MG63 (cell line): Measurements from ENCODE around the gene SDHA. TPM values are rescaled to one million over a fixed set of nuclear protein-coding genes. Genes with fewer than 3 reads are reported as not detected.
"Not testable (repeated sequence)": the region's sequence is repeated elsewhere in the genome, so short reads cannot be mapped to it uniquely, and the experiment has no call there.

Source experiments
- DNase-seq: peaks from one replicate; pipeline ENCODE4 v3.0.0-alpha.2; 2020
- H3K27me3 ChIP-seq: fragments of 250-450 bp; sonication (Bioruptor Pico); 2 replicates; pipeline ENCODE4 v1.5.1; 2020; ENCODE audit warnings: mild to moderate bottlenecking, moderate library complexity
- H3K36me3 ChIP-seq: fragments of 250-450 bp; sonication (Bioruptor Pico); 2 replicates; pipeline ENCODE4 v1.5.1; 2020; ENCODE audit warnings: mild to moderate bottlenecking, moderate library complexity
- H3K4me3 ChIP-seq: fragments of 250-450 bp; sonication (Bioruptor Pico); 2 replicates; pipeline ENCODE4 v1.5.1; 2020; ENCODE audit warnings: mild to moderate bottlenecking, moderate library complexity
- H3K9me3 ChIP-seq: fragments of 250-450 bp; sonication (Bioruptor Pico); 2 replicates; pipeline ENCODE4 v1.5.1; 2020; ENCODE audit warnings: mild to moderate bottlenecking, moderate library complexity
- total RNA-seq: library from RNA; depleted of rRNA; stranded (reverse); fragments of >200 nt; shearing (Covaris generic); gene quantifications from 2 replicates; pipeline ENCODE4 v1.2.3, GENCODE V29; 2014; ENCODE audit warnings: low replicate concordance

SDHA gene
- total RNA-seq, 1 experiment from 2014 or later, result 128 TPM

DNA sequence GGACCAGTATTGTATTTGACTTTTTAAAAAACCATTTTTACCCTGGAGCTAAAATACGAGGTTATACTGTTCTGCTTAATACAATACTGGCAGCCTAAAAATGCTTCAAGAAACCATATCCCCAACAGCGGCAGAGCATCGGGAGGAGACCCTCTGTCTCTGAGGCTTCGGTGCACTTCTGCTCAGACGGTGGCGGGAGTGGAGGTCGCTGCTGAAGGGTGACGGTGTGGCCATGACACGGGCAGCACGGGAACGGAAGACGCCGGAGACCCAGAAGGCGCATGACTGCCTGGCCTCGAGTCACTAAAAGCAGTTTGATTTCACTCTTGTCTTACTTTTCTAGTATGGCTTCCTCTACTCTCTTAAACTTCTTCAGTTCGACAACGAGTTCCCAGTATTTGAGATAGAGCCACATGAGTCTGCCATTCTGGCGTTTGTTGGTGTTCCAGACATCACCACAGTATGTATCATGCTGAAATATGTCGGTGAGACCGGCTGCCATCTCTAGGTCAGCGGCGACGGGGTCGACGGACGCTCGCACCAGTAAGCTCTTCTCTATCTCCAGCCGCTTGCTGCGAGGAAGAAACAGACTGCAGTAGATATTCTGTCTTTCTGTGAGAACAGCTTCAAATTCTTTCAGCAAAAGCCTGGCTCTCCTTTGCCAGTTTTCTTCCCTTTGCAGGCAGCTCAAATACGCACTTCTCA is 13.0 kb upstream of the SDHA start:
- Histone ChIP-seq H3K4me3 (no peak overlapping the region), H3K9me3 (no peaks in the 10 kb centered on the region), H3K36me3 (peaks cover 20% of the 10 kb centered on the region), H3K27me3 (no peaks in the 10 kb centered on the region)
- no peak for DNase-seq

DNA sequence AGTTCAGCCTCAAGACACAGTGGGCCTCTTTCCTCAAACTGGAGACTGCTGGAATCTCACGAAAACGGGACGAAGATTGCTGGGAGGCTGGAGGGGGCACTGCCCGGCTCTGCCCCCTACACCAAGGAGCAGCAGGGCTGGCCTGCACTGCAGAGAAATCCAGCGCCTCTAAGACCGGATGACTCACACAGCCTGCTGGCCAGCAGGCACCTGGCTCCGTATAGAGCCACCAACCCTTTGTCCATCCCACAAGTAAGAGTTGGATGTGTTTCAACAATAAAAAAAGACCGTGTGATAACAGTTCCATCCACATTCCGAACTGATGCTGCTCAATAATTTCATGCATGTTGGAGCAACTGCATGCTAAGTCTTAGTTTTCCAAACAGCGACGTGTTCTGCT is 11.7 kb upstream of the SDHA start:
- Histone ChIP-seq H3K9me3 (no peaks in the 10 kb centered on the region), H3K4me3 (no peak overlapping the region), H3K36me3 (peaks cover 20% of the 10 kb centered on the region), H3K27me3 (no peaks in the 10 kb centered on the region)
- peak; percentile 46 for DNase-seq

DNA sequence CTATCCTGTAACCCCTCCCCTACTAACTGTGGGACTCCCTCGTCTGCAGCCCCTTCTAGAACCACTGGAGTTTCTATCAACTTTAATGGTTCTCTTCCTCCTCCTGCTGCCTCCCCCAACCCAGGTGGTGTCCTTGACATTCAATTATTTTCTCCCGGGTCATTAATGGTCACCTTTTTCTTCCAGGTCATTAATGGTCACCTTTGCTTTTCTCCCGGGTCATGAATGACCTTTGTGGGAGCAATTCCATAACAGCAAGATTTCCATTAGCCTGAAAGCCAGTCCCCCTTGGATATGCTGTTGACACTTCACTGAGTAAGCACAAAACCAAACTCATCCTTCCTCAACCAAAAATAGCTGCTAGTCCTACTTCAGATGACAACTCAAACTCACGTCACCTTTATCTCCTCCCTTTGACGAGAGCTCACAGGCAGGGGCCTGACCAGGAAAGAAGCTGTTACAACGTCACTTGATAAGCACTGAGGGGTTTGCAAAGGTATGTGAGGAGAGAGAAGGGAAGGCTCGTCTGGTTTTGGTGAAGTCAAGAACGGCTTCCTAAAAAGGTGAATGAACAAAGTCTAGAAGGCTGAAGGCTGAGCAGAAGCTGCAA is 11.1 kb upstream of the SDHA start:
- peaks cover 20% of the 10 kb centered on the region for H3K36me3 ChIP-seq
- H3K27me3 ChIP-seq, result no peaks in the 10 kb centered on the region
- no peak for DNase-seq
- no peak overlapping the region for H3K4me3 ChIP-seq
- no peaks in the 10 kb centered on the region for H3K9me3 ChIP-seq

DNA sequence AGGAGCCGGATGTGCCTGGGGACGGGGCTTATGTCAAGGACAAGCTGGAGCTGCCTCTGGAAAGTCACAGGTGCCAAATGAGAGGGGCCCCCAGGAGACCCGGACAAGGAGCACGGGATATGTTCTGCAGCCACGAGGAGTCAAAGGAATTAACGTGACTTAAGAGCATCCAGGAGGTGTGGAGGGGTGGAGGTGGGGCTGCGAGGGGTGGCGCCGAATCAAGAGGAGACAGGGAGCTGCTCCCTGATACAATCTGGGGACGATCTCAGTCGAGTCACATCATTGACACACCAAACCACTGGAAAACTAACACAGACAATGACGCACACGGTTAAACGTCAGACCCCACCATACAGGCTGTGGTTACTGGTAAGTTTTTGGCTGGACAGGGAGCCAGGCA is 10.5 kb upstream of the SDHA start:
- Histone ChIP-seq H3K36me3 (peaks cover 20% of the 10 kb centered on the region), H3K9me3 (no peaks in the 10 kb centered on the region), H3K27me3 (no peaks in the 10 kb centered on the region), H3K4me3 (no peak overlapping the region)
- DNase-seq, result no peak

DNA sequence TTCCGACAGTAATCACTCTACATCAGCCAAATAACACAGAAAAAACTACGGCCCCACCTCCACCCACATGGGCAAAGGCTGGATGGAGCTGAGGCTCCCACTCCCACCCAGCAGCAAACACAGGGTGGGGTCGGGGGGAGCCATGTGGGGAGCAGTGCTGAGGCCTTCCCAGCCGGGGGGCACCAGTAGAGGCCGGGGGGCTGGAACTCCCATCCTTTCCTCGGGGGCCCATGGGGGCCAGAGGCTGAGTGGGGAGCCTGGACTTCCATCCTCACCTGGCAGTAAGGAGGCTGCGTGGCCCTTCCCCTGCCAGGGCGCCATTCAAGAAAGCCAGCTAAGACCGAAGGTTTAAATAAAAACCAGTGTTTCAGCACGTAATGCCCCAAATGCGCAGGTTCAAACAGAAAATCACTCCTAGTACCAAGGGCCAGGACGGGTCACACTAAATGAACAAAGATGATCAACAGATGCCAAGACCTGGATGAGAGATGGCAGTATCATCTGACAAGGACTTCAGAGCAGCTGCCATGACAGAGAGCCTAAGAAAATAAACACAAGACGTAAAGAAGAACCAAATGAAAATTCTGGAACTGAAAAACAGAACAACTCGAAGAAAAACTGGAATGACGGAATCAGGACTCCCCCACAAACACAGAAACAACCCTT is 9.5 kb upstream of the SDHA start:
- Histone ChIP-seq H3K27me3 (no peaks in the 10 kb centered on the region), H3K9me3 (no peaks in the 10 kb centered on the region), H3K4me3 (no peak overlapping the region), H3K36me3 (peaks cover 21% of the 10 kb centered on the region)
- DNase-seq, result no peak

DNA sequence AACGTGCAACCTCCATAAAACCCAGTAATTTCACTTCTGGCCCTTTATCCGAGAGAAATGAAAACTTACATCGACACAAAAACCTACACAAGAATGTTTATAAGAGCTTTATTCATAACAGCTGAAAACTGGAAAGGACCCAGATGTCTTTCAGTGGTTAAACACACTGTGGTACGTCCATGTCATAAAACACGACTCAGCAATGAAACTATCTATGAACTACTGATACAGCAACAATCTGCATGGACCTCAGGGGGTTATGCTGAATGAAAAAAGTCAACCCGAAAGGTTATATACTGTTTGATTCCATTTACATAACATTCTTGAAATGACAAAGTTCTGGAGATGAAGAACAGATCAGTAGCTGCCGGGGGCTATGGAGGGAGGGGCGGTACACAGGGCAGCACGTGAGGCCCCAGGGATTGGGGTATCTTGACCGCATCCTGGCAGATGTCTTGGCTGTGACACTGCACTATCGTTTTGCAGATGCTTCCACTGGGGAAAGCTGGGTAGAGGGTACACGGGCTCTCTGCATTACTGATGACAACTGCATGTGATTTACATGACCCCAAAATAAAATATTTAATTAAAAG is 4.2 kb upstream of the SDHA start:
- DNase-seq, result no peak
- peaks cover 6% of the 10 kb centered on the region for H3K36me3 ChIP-seq
- H3K27me3 ChIP-seq, result no peaks in the 10 kb centered on the region

DNA sequence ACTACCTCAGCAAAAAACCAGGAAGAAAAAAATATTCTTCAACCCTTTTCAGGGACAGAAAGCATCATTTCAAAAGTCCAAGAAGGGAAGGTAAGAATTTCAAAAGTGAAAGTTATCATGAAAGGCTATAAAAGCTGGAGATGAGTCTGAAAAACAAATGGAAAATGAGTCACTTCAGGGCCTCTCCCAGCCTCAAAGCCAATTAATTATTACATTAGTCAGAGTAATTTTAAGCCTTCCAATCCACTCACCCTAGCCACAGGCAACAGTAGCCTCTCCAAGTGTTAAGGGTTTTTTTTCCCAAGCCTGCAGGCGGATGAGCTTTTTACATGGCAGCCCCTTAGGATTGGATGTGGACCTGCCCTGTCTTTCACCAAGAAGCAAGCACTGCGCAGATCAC is 2.9 kb upstream of the SDHA start:
- peak overlapping the region; percentile 6; the same call in 1 of the 2 replicates for H3K4me3 ChIP-seq
- DNase-seq, result peak; percentile 43
- H3K36me3 ChIP-seq, H3K9me3 ChIP-seq, H3K27me3 ChIP-seq: not testable (repeated sequence)

More for the DNA sequence above, 4.2 kb upstream of the SDHA start:
- Histone ChIP-seq H3K4me3 (no peak overlapping the region), H3K9me3 (no peaks in the 10 kb centered on the region)

DNA sequence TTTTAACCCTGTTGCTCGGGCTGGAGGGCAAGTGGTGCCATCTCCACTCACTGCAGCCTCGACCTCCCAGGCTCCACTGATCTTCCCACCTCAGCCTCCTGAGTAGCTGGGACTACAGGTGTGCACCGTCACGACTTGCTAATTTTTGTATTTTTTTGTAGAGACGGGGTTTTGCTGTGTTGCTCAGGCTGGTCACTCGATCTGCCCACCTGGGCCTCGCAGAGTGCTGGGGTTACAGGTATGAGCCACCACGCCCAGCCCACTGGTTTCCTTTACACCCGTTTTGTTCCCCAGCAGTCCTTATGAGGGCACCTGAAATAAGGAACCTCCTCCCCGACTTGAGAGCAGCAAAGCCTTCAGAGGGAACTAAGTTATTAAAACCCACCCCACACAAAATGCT is 2.0 kb upstream of the SDHA start:
- not testable (repeated sequence) for H3K36me3 ChIP-seq, DNase-seq, H3K9me3 ChIP-seq, H3K27me3 ChIP-seq, H3K4me3 ChIP-seq

DNA sequence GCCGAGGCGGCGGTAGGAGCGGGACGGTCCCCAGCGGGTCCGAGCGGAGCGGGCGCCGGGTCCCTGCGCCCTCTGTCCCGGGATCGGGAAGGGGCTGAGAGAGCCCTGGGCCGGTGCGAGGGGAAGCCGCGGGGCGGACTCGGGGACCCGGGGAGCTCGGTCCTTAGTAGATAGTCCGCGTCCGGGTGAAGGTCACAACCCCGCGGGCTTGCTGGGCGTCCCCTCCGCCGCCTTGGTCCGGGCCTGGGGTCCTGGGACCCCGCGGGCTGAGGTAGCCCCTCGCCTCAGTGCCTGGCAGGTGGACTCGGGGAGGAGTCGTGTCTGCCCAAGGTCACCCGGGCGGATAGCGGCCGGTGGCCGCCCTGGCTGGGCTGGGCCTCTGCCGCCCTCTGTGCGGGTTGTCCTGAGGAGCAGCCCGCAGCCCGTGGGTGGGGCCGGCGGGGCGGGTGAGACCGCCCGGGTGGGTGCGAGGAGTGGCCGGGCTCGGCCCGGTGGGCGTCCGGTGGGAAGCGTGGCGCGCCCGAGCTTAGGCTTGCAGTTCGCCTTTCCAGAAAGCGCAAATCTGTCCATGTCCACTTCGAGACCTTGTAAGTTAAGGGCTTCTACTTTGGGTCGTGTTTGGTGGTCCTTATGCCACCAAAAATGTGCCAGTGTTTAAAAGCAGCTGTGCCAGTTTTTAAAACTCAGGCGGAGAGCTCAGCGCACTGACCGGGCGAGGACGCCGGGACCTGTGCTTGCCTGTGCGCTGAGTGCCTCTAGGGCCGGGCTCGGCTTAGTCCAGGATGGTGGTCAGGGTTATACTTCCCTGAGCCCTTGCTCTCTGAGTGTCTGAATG is 554 bp downstream of the SDHA start:
- Histone ChIP-seq H3K9me3 (no peaks in the 10 kb centered on the region), H3K27me3 (no peaks in the 10 kb centered on the region), H3K36me3 (peaks cover 13% of the 10 kb centered on the region), H3K4me3 (peak overlapping the region; percentile 96)
- DNase-seq, result peak; percentile 45

DNA sequence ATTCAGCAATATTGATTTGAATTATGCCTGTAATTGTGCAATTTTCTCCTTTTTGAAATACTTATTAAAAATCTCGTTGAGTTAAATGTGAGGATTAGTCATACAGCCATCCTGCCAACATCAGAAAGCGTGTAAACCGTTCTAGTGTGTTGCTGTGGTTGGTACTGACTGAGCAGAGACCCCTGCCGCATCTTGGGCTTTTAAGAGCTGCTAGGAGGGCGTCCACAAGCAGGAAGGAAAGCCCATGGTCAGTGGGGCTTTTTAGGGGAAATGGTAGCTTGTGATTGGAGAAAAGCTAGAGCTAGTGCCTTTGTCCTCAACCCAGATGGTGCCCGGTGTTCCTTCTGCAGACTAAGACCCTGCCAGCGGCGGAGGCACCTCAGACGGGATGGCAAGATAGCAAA is 1.3 kb downstream of the SDHA start:
- peaks cover 17% of the 10 kb centered on the region for H3K36me3 ChIP-seq
- H3K4me3 ChIP-seq, result peak overlapping the region; percentile 96
- DNase-seq, result peak; percentile 25
- no peaks in the 10 kb centered on the region for H3K27me3 ChIP-seq
- H3K9me3 ChIP-seq, result no peaks in the 10 kb centered on the region

DNA sequence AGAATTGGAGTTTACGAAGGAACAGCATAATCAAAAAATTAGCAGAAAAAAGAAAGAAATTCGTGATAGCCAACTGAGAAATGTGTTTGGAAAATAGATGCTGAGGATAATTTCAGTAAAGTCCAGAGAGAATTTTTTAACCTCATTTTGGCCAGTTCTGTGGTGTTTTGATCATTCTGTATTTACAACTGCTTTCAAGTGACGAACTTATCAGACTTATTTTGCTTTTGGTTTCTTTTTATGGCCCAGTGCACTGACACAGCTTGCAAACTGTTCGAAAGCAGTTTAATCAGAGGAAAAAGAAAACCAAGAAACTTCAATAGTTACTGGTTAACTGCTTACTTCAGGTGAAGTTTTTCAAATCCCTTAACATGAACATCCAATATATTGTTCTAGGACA is 1.9 kb downstream of the SDHA start:
- Histone ChIP-seq H3K36me3 (peaks cover 22% of the 10 kb centered on the region), H3K9me3 (no peaks in the 10 kb centered on the region), H3K4me3 (peak overlapping the region; percentile 96), H3K27me3 (no peaks in the 10 kb centered on the region)
- DNase-seq, result no peak

DNA sequence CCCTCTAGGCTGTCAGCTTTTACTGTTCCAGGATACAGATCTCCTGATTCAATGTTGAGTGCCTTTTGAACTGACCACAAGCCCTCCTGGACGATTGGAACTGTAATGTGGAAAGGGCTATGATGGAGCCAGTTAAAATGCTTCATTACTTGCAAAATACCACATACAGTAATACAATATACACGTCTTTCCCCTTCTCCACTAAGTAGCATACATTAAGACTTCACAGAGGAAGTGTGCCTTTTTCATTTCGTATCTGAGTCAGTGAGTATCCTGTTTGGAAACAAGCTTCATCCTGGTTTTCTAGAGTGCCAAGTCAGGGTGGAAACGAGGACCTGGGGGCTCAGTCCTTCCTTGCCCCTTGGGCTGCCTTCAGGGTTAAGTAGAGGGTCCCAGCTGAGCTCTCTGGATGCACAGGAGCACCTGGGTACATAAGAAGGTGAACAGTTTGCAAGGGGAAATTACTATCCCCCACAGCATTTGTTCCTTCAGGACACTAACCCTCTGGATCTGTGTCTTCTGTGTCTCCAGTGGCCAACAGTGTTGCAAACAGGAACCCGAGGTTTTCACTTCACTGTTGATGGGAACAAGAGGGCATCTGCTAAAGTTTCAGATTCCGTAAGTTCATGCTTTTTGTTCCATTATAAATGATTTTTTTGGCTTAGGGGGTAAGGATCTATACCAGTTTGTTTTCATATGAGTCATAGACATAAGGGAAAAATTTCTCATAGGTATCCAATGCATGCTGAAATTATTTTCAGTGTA is 5.0 kb downstream of the SDHA start:
- not testable (repeated sequence) for H3K27me3 ChIP-seq, DNase-seq, H3K9me3 ChIP-seq, H3K4me3 ChIP-seq
- H3K36me3 ChIP-seq, result peaks cover 48% of the 10 kb centered on the region

DNA sequence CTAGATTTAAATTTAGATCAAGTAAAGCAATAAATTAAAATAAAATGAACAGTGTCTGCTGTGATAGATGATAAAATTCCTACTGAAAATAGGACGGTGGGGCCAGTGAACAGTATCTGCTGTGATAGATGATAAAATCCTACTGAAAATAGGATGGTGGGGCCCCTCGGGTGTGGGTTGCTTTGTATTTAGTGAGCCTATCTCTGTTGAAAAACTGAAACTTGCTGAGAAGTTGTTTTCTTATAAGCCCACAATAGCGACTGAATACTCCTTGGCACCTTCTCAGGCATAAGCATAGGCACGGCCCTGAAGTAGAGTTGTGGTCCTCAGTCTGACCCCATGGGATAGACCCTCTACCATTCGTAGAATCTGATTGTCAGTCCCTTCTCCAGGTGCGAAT is 5.7 kb downstream of the SDHA start:
- no peaks in the 10 kb centered on the region for H3K27me3 ChIP-seq
- H3K9me3 ChIP-seq, result no peaks in the 10 kb centered on the region
- DNase-seq, result no peak
- H3K36me3 ChIP-seq, result peaks cover 55% of the 10 kb centered on the region
- H3K4me3 ChIP-seq, result no peak overlapping the region

DNA sequence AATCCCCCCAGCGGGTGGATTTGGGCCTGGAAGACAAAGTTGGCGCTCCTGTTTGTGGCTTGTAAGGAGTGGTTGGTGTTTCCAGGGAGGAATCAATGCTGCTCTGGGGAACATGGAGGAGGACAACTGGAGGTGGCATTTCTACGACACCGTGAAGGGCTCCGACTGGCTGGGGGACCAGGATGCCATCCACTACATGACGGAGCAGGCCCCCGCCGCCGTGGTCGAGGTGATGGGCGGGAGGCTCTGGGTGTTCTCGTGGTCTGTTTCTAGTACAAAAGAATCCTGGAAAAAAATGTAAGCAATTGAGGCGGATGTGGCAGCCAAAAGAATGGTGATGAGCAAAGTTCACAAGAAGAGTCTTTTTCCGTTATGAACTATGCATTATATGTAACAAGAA is 7.2 kb downstream of the SDHA start:
- Histone ChIP-seq H3K9me3 (no peaks in the 10 kb centered on the region), H3K27me3 (no peaks in the 10 kb centered on the region), H3K36me3 (peaks cover 67% of the 10 kb centered on the region), H3K4me3 (no peak overlapping the region)
- DNase-seq, result no peak

DNA sequence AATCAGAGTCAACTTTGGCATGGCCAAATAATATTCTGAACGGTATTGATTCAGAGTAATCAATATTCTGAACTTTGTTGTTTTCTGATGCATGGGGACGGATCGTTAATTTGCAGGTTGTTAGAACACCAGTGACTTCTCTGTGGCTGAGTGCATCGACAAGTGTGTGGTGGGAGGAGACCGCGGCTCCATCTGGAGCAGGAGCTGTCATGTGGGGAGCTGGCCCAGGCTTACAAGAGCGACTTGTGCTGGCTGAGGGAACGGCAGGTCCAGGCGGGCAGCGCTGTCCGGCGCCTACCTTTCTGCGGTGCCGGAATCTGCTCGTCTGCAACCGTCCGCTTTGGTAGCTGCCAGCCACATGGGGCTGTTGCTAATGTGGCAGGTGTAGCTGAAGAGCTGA is 9.3 kb downstream of the SDHA start:
- not testable (repeated sequence) for H3K27me3 ChIP-seq, H3K4me3 ChIP-seq, H3K9me3 ChIP-seq, DNase-seq
- H3K36me3 ChIP-seq, result peaks cover 62% of the 10 kb centered on the region

DNA sequence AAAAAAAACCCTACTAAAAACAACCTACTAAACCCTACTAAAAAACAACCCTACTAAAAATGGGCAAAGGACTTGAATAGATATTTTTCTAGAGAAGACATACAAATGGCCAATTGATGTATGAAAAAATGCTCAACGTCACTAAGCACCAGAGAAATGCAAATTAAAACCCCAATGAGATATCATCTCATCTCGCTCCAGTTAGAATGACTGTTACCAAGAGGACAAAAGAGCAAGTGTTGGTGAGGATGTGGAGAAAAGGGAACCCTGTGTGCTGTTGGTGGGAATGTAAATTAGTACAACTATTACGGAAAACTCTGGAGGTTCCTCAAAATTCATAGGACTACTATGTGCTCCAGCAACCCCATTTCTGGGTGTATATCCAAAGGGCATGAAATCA is 10.8 kb downstream of the SDHA start:
- H3K4me3 ChIP-seq, result no peak overlapping the region
- no peaks in the 10 kb centered on the region for H3K9me3 ChIP-seq
- H3K27me3 ChIP-seq, result no peaks in the 10 kb centered on the region
- H3K36me3 ChIP-seq, result peaks cover 65% of the 10 kb centered on the region
- DNase-seq, result no peak
